Progenitor cell of endocrine pancreas (in vitro differentiated cells): Measurements from ENCODE around the gene MSL2. TPM values are rescaled to one million over a fixed set of nuclear protein-coding genes. Genes with fewer than 3 reads are reported as not detected.
"Not testable (repeated sequence)": the region's sequence is repeated elsewhere in the genome, so short reads cannot be mapped to it uniquely, and the experiment has no call there.

Experiments
- DNase-seq: peaks from one replicate; pipeline ENCODE4 v3.0.0; 2021; ENCODE audit warnings: low spot score; ENCODE audit not compliant: unreplicated experiment
- H3K27ac Mint-ChIP-seq: 2 replicates; pipeline ENCODE4 v1.8.0; 2021; ENCODE audit warnings: mild to moderate bottlenecking, moderate library complexity, mixed read lengths
- H3K27me3 Mint-ChIP-seq: 2 replicates; pipeline ENCODE4 v1.8.0; 2021; ENCODE audit warnings: mixed read lengths
- H3K36me3 Mint-ChIP-seq: 2 replicates; pipeline ENCODE4 v1.8.0; 2022; ENCODE audit warnings: mixed read lengths; ENCODE audit not compliant: insufficient read depth
- H3K4me1 Mint-ChIP-seq: 2 replicates; pipeline ENCODE4 v1.8.0; 2021; ENCODE audit warnings: low read depth, mixed read lengths
- H3K4me3 Mint-ChIP-seq: 2 replicates; pipeline ENCODE4 v1.8.0; 2021; ENCODE audit warnings: low read depth, mild to moderate bottlenecking, moderate library complexity, mixed read lengths
- H3K9me3 Mint-ChIP-seq: 2 replicates; pipeline ENCODE4 v1.8.0; 2021; ENCODE audit warnings: low read depth, mixed read lengths
- CTCF ChIP-seq: fragments of 200-600 bp; sonication (generic); IDR thresholded peaks from one replicate; pipeline ENCODE4 v1.5.0; 2021; ENCODE audit warnings: antibody characterized with exemption, mild to moderate bottlenecking; ENCODE audit not compliant: unreplicated experiment
- total RNA-seq: library from RNA; stranded (reverse); gene quantifications from 2 replicates; pipeline ENCODE4 v1.2.1, GENCODE V29; 2021

Gene MSL2
- total RNA-seq, 1 donor from 2014 or later, result 39.9 TPM

- no peak for DNase-seq
- Mint-ChIP-seq H3K36me3 (peaks cover 24% of the 10 kb centered on the region), H3K27me3 (no peaks in the 10 kb centered on the region), H3K4me3 (no peak overlapping the region), H3K4me1 (peaks cover 18% of the 10 kb centered on the region), H3K9me3 (no peaks in the 10 kb centered on the region), H3K27ac (no peak overlapping the region)
- no peak for TF ChIP-seq CTCF
Observed at GRCh38 chr3:136141291-136141785, 54.8 kb downstream of the MSL2 start.

DNA sequence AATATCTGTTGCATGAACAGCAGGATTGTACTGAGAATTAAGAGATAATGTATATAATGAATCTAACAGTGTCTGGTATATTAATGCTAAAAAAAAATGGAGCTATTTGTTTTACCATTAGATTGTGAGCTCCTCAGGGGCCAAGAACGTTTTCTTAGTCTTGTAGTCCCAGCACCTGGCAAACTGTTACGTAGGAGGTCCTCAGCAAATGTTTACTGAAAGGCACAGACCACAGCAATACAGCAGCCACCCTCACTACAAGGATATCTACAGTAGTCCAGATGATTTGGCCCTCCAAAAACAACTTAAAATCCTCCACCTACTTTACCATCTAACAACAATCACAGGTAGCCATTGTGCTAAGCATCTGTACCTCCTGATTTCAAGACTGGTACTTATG, 59.7 kb downstream of the MSL2 start:
- Mint-ChIP-seq H3K9me3 (no peaks in the 10 kb centered on the region), H3K36me3 (peaks cover 9% of the 10 kb centered on the region), H3K27me3 (no peaks in the 10 kb centered on the region), H3K4me3 (no peak overlapping the region), H3K4me1 (peaks cover 13% of the 10 kb centered on the region), H3K27ac (peak overlapping the region; percentile 27)
- no peak for TF ChIP-seq CTCF
- no peak for DNase-seq

- no peak overlapping the region for H3K4me3 Mint-ChIP-seq
- H3K27me3 Mint-ChIP-seq, result no peaks in the 10 kb centered on the region
- H3K4me1 Mint-ChIP-seq, result peaks cover 13% of the 10 kb centered on the region
- H3K36me3 Mint-ChIP-seq, result peaks cover 12% of the 10 kb centered on the region
- no peak for DNase-seq
- no peak for TF ChIP-seq CTCF
- H3K9me3 Mint-ChIP-seq, result peaks cover 2% of the 10 kb centered on the region
- no peak overlapping the region for H3K27ac Mint-ChIP-seq
Observed at GRCh38 chr3:136135039-136135802, 60.9 kb downstream of the MSL2 start.

DNA sequence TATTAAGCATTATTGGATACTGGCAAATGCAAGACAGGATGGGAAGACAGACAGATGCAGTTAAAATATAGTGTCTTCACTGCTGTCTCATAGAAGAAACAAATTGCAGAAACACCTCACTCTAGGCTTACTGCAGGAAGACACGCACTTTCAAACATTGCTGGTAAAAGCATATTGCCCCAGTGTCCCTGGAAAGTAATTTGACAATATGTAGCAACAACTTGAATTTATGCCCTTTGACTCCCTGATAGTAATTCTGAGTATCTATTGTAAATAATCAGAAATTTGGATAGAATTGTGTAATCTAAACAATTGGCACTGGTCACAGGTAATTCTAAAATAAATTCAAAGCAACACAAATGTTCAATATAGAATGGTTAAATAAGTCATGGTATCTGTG, 62.0 kb downstream of the MSL2 start:
- no peak for DNase-seq
- no peak overlapping the region for H3K4me3 Mint-ChIP-seq
- H3K4me1 Mint-ChIP-seq, result peaks cover 13% of the 10 kb centered on the region
- no peak overlapping the region for H3K27ac Mint-ChIP-seq
- peaks cover 13% of the 10 kb centered on the region for H3K36me3 Mint-ChIP-seq
- TF ChIP-seq CTCF, result no peak
- H3K9me3 Mint-ChIP-seq, result peaks cover 10% of the 10 kb centered on the region
- no peaks in the 10 kb centered on the region for H3K27me3 Mint-ChIP-seq

GRCh38 chr3:136131647-136132046, 64.5 kb downstream of the MSL2 start:
- H3K4me3 Mint-ChIP-seq, H3K27me3 Mint-ChIP-seq: not testable (repeated sequence)
- peaks cover 24% of the 10 kb centered on the region for H3K9me3 Mint-ChIP-seq

DNA sequence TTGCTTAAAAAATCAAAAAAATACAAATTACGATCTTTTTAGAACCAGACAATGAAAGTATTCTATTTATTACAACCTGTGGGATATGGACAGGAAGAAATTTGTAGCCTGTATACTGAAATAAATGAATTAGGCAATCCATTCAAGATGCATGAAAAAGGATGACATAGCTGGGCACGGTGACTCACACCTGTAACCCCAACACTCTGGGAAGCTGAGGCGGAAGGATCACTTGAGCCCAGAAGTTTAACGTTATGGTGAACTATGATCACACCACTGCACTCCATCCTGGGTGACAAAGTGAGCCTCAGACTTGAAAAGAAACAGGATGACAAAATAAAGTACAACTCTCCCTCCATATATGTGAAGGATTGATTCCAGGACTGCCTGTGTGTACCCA, 74.1 kb downstream of the MSL2 start:
- no peaks in the 10 kb centered on the region for H3K27me3 Mint-ChIP-seq
- H3K4me1 Mint-ChIP-seq, result no peaks in the 10 kb centered on the region
- no peak overlapping the region for H3K4me3 Mint-ChIP-seq
- no peak overlapping the region for H3K27ac Mint-ChIP-seq
- no peak for DNase-seq
- no peak for TF ChIP-seq CTCF
- H3K9me3 Mint-ChIP-seq, result peaks cover 10% of the 10 kb centered on the region
- H3K36me3 Mint-ChIP-seq, result peaks cover 56% of the 10 kb centered on the region

More at GRCh38 chr3:136131647-136132046, 64.5 kb downstream of the MSL2 start:
- H3K27ac Mint-ChIP-seq, DNase-seq: not testable (repeated sequence)
- H3K4me1 Mint-ChIP-seq, result peaks cover 11% of the 10 kb centered on the region
- peaks cover 23% of the 10 kb centered on the region for H3K36me3 Mint-ChIP-seq
